Liver (tissue), 9 donors: Measurements from ENCODE around the gene GAL. TPM values are rescaled to one million over a fixed set of nuclear protein-coding genes. Genes with fewer than 3 reads are reported as not detected.

Experiments used
- DNase-seq: peaks from one replicate; pipeline ENCODE4 v3.0.0-alpha.2; 2017; ENCODE audit warnings: low spot score
- H3K27ac ChIP-seq, 2 donors: one replicate each; pipeline ENCODE4 v1.7.0; 2013; ENCODE audit warnings: inconsistent platforms in 2 of 2, low read length in 2 of 2, control low read depth in 1 of 2, low read depth in 1 of 2, mild to moderate bottlenecking in 1 of 2
- H3K27me3 ChIP-seq, 4 donors: one replicate each; pipeline versions ENCODE4 v1.6.1 to v1.7.0; 2013; ENCODE audit warnings: low read length in 3 of 4, inconsistent platforms in 1 of 4, mild to moderate bottlenecking in 1 of 4, moderate library complexity in 1 of 4; ENCODE audit not compliant: control insufficient read depth in 4 of 4, insufficient read depth in 4 of 4
- H3K36me3 ChIP-seq, 4 donors: one replicate each; pipeline versions ENCODE4 v1.6.1 to v1.7.0; 2013; ENCODE audit warnings: low read length in 3 of 4, mild to moderate bottlenecking in 3 of 4, low read depth in 1 of 4, moderate library complexity in 1 of 4; ENCODE audit not compliant: control insufficient read depth in 4 of 4, insufficient read depth in 3 of 4
- H3K4me1 ChIP-seq, 4 donors: one replicate each; pipeline versions ENCODE4 v1.6.1 to v1.7.0; 2013; ENCODE audit warnings: low read length in 3 of 4, mild to moderate bottlenecking in 3 of 4, moderate library complexity in 1 of 4; ENCODE audit not compliant: control insufficient read depth in 4 of 4, insufficient read depth in 4 of 4
- H3K4me3 ChIP-seq, 3 donors: one replicate each; pipeline versions ENCODE4 v1.6.1 to v1.7.0; 2013; ENCODE audit warnings: low read length in 3 of 3, control low read depth in 1 of 3, low read depth in 1 of 3, mild to moderate bottlenecking in 1 of 3
- H3K9ac ChIP-seq, 2 donors: one replicate each; pipeline ENCODE4 v1.7.0; 2013; ENCODE audit warnings: low read length in 2 of 2, mild to moderate bottlenecking in 2 of 2, moderate library complexity in 2 of 2, control low read depth in 1 of 2, low read depth in 1 of 2
- H3K9me3 ChIP-seq, 4 donors: one replicate each; pipeline versions ENCODE4 v1.6.1 to v1.7.0; 2013; ENCODE audit warnings: low read length in 3 of 4; ENCODE audit not compliant: control insufficient read depth in 4 of 4
- EGR1 ChIP-seq, 2 donors: IDR thresholded peaks; 2 replicates each; pipeline ENCODE4 v1.6.1; 2016 to 2018; ENCODE audit warnings: antibody characterized with exemption in 2 of 2, low read depth in 2 of 2
- FOXA1 ChIP-seq: IDR thresholded peaks from 2 replicates; pipeline ENCODE4 v1.6.1; 2016; ENCODE audit warnings: antibody characterized with exemption
- GABPA ChIP-seq, 2 donors: IDR thresholded peaks in 1 of 2; conservative IDR thresholded peaks in 1 of 2; 2 replicates each; pipeline ENCODE4 v1.6.1; 2016; ENCODE audit warnings: antibody characterized with exemption in 2 of 2, mild to moderate bottlenecking in 1 of 2, moderate library complexity in 1 of 2
- HNF4A ChIP-seq, 2 donors: conservative IDR thresholded peaks; 2 replicates each; pipeline ENCODE4 v1.6.1; 2016; ENCODE audit warnings: antibody characterized with exemption in 2 of 2, mild to moderate bottlenecking in 2 of 2
- RAD21 ChIP-seq, 2 donors: IDR thresholded peaks; 2 replicates each; pipeline ENCODE4 v1.6.1; 2016; ENCODE audit warnings: antibody characterized with exemption in 2 of 2, mild to moderate bottlenecking in 2 of 2
- RXRA ChIP-seq, 2 donors: IDR thresholded peaks; 2 replicates each; pipeline ENCODE4 v1.6.1; 2017 to 2018; ENCODE audit warnings: antibody characterized with exemption in 2 of 2, mild to moderate bottlenecking in 1 of 2
- SP1 ChIP-seq: IDR thresholded peaks from 2 replicates; pipeline ENCODE4 v1.6.1; 2018; ENCODE audit warnings: antibody characterized with exemption, mild to moderate bottlenecking
- TAF1 ChIP-seq: conservative IDR thresholded peaks from 2 replicates; pipeline ENCODE4 v1.6.1; 2016; ENCODE audit warnings: antibody characterized with exemption, mild to moderate bottlenecking
- YY1 ChIP-seq: IDR thresholded peaks from 2 replicates; pipeline ENCODE4 v1.6.1; 2016; ENCODE audit warnings: antibody characterized with exemption, mild to moderate bottlenecking
- ZBTB33 ChIP-seq: IDR thresholded peaks from 2 replicates; pipeline ENCODE4 v1.6.1; 2016; ENCODE audit warnings: antibody characterized with exemption
- WGBS: extraction: QIAGEN DNeasy Blood & Tissue Kit; methylation state at CpG from one replicate; pipeline ENCODE4 v1.1.7; 2013; 5-methylcytosine and 5-hydroxymethylcytosine counted together
- polyA plus RNA-seq, 2 donors: library from polyadenylated mRNA; stranded (reverse) in 1 of 2; unstranded in 1 of 2; fragments of 200-250 nt in 1 of 2; fragments of >200 nt in 1 of 2; fragmentation: Nextera tagmentation in 1 of 2; extraction: Ambion mirVana in 1 of 2; gene quantifications; one replicate each; pipeline versions ENCODE4 v1.2.1 to v1.2.3, GENCODE V29; 2013 to 2015
- total RNA-seq, 2 donors: library from RNA; depleted of rRNA; stranded (reverse); fragments of >200 nt; gene quantifications; one replicate each; pipeline ENCODE4 v1.2.3, GENCODE V29; 2014
- TF ChIP-seq, protein P1 (sequence below): IDR thresholded peaks from 2 replicates; pipeline ENCODE4 v1.6.1; 2016; ENCODE audit warnings: antibody characterized with exemption
- TF ChIP-seq, protein P2 (sequence below): IDR thresholded peaks from 2 replicates; pipeline ENCODE4 v1.6.1; 2016; ENCODE audit warnings: antibody characterized with exemption
- TF ChIP-seq, protein P3 (sequence below): IDR thresholded peaks from 2 replicates; pipeline ENCODE4 v1.6.1; 2016; ENCODE audit warnings: antibody characterized with exemption, mild to moderate bottlenecking
- donor health status: healthy.
- donor health status: healthy.
- donor health status: healthy.
- donor health status: healthy.
- donor health status: healthy.

Gene GAL
- total and polyA plus RNA-seq, 4 donors: 0.47 TPM; not detected in 3

GRCh38 chr11:68683121-68683520 is 1.2 kb upstream of the GAL start:
- 72% methylated on average over 7 of the region's 7 CpGs for WGBS
- DNase-seq: no peak
- no peaks in the 10 kb centered on the region for H3K36me3 ChIP-seq
- H3K27ac ChIP-seq: no peak overlapping the region
- H3K9me3 ChIP-seq: no peaks in the 10 kb centered on the region
- peaks cover 0 to 11% (median 7%) of the 10 kb centered on the region in 4 donors for H3K4me1 ChIP-seq
- TF ChIP-seq SP1 (no peak), RAD21 (IDR thresholded peaks at IDR 0.05) (no peak), HNF4A (conservative IDR thresholded peaks at IDR 0.05) (no peak), YY1 (no peak), RXRA (IDR thresholded peaks at IDR 0.05) (no peak), EGR1 (IDR thresholded peaks at IDR 0.05; ENCODE audit: low read depth in 2 of 2) (no peak), GABPA (IDR thresholded peaks at IDR 0.05 in 1 of 2, conservative IDR thresholded peaks at IDR 0.05 in 1 of 2) (no peak), TAF1 (no peak), ZBTB33 (no peak)
- TF ChIP-seq, protein P1, sequence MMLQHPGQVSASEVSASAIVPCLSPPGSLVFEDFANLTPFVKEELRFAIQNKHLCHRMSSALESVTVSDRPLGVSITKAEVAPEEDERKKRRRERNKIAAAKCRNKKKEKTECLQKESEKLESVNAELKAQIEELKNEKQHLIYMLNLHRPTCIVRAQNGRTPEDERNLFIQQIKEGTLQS: no peak
- TF ChIP-seq, protein P2, sequence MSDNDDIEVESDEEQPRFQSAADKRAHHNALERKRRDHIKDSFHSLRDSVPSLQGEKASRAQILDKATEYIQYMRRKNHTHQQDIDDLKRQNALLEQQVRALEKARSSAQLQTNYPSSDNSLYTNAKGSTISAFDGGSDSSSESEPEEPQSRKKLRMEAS: no peak
- TF ChIP-seq, protein P3, sequence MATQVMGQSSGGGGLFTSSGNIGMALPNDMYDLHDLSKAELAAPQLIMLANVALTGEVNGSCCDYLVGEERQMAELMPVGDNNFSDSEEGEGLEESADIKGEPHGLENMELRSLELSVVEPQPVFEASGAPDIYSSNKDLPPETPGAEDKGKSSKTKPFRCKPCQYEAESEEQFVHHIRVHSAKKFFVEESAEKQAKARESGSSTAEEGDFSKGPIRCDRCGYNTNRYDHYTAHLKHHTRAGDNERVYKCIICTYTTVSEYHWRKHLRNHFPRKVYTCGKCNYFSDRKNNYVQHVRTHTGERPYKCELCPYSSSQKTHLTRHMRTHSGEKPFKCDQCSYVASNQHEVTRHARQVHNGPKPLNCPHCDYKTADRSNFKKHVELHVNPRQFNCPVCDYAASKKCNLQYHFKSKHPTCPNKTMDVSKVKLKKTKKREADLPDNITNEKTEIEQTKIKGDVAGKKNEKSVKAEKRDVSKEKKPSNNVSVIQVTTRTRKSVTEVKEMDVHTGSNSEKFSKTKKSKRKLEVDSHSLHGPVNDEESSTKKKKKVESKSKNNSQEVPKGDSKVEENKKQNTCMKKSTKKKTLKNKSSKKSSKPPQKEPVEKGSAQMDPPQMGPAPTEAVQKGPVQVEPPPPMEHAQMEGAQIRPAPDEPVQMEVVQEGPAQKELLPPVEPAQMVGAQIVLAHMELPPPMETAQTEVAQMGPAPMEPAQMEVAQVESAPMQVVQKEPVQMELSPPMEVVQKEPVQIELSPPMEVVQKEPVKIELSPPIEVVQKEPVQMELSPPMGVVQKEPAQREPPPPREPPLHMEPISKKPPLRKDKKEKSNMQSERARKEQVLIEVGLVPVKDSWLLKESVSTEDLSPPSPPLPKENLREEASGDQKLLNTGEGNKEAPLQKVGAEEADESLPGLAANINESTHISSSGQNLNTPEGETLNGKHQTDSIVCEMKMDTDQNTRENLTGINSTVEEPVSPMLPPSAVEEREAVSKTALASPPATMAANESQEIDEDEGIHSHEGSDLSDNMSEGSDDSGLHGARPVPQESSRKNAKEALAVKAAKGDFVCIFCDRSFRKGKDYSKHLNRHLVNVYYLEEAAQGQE: no peak
- no peak overlapping the region for H3K4me3 ChIP-seq
- H3K27me3 ChIP-seq: peaks cover 0 to 10% (median 5%) of the 10 kb centered on the region in 4 donors
- no peak overlapping the region for H3K9ac ChIP-seq

DNA sequence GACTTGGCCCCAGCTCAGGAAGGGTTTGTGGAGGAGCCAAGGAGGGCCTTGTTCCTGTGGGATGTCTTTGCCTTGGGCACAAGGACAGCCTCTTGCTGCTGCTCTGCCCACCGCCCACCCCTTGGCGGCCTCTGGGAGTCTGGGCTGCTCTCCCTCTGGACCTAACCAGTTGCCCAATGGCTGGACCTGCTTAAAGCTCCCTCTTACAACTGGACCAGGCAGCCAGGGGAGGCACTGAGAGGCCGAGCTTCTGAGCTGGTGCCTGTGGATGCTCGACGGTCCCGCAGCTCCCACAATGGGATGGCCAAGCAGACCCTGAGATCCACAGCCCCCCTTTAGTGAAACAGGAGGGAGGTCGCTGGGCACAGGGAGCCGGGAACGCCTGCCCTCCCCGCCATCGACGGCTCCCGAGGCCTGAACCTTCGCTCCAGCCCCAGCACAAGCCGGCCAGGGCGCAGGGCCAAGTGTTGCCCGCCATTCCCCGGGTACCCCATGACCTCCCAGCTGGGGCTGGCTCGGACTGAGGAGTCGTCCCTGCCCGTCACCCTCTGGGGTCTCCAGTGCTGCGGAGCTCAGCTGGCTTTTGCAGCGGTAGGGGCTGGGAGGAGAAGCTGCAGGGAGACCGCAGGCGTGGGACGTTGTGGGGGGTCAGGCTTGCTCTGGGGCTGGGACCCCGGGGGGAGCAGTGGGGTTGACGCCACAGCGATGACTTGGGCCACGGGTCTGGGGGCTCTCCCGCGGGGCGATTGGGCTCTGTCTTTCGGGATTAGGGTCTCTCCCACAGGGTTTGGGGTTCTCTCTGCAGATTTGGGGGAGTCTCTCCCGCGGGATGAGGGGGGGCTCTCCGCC is 584 bp upstream of the GAL start:
- no peaks in the 10 kb centered on the region for H3K36me3 ChIP-seq
- H3K27ac ChIP-seq: no peak overlapping the region
- no peak overlapping the region for H3K9ac ChIP-seq
- no peak for TF ChIP-seq FOXA1
- no peak for TF ChIP-seq SP1
- no peak for TF ChIP-seq ZBTB33
- TF ChIP-seq, protein P2: no peak
- TF ChIP-seq GABPA (IDR thresholded peaks at IDR 0.05 in 1 of 2, conservative IDR thresholded peaks at IDR 0.05 in 1 of 2): no peak
- H3K9me3 ChIP-seq: no peaks in the 10 kb centered on the region
- H3K27me3 ChIP-seq: peaks cover 0 to 10% (median 5%) of the 10 kb centered on the region in 4 donors
- DNase-seq: no peak
- H3K4me3 ChIP-seq: no peak overlapping the region
- peaks cover 0 to 11% (median 7%) of the 10 kb centered on the region in 4 donors for H3K4me1 ChIP-seq
- WGBS: 39% methylated on average over 37 of the region's 37 CpGs
